ENCODE data around the gene PLVAP. TPM values are rescaled to one million over a fixed set of nuclear protein-coding genes. Genes with fewer than 3 reads are reported as not detected.

PLVAP gene
- polyA plus RNA-seq, 1 donor (not counting 4 experiments of a cell fraction or from before 2014, with no cell fraction given) = not detected

DNA sequence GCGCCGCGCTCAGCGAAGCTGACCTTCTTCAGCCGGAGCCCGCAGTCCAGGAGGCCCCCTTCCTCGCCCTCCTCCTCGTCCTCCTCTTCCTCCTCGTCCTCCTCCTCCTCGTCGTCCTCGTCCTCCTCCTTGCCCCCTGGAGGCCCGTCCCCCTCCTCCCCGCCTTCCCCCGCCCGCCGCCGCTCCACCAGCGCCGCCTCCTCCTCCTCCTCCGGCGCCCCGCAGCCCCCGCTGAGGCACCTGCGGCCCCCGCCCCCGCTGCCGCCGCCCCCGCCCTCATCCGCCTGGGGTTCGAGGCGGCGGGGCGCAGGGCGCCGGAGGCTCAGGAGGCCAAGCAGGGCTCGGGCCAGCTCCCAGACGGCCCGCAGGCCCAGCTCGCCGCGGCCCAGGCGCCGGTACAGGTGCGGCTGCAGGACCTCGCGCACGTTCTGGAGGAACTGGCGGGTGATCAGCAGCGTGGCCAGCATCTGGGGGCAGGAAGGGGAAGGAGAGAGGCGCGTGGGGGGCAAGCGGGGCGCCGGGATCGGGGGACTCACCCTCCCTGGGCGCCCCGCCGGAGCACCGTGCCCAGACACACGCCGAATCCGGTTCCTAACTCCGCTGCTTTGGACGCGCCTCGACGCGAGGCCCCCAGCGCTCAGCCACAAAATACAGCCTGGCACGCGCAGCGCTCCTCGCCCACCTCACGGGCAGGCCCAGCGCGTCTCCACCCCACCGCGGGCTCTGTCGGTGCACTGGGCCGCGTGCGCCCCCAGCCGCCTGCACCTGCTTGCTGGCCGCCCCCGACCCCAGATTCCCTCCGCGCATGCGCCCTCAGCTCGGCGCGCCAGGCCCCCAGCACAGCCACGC is 48.4 kb downstream of the PLVAP start:
- dilution Hi-C loops (cut with MboI; ENCODE audit: extremely low pct_ligation_motif_present, low sequenced_read_pairs) = no loop called here
- Histone ChIP-seq H3K9me1 (ENCODE audit: control insufficient read depth, extremely low read depth, insufficient read depth, low read length) (no peaks in the 10 kb centered on the region), H4K20me1 (ENCODE audit: control insufficient read depth, extremely low read depth, insufficient read depth, low read length) (no peaks in the 10 kb centered on the region), H3K27me3 (ENCODE audit: control insufficient read depth, extremely low read depth, insufficient read depth, low read length) (peaks cover 25% of the 10 kb centered on the region), H3K4me3 (ENCODE audit: control insufficient read depth in 2 of 3, extremely low read depth in 1 of 3, insufficient read depth in 2 of 3, low read depth in 1 of 3, low read length in 3 of 3) (peak overlapping the region; percentile 22 to 59 (median 58)), H3K27ac (ENCODE audit: control insufficient read depth, insufficient read depth, low read length) (no peak overlapping the region), H3K79me2 (ENCODE audit: control insufficient read depth, insufficient read depth, low read length) (no peaks in the 10 kb centered on the region), H3K4me2 (ENCODE audit: control insufficient read depth, extremely low read depth, insufficient read depth, low read depth, low read length) (peak overlapping the region; percentile 74), H2AFZ (ENCODE audit: control insufficient read depth, low read length) (peak overlapping the region; percentile 36), H3K9ac (ENCODE audit: control insufficient read depth, extremely low read depth, insufficient read depth, low read length) (peak overlapping the region; percentile 52), H3K9me3 (ENCODE audit: control insufficient read depth, low read depth, low read length) (no peaks in the 10 kb centered on the region), H3K36me3 (ENCODE audit: control insufficient read depth in 2 of 2, extremely low read depth in 1 of 2, insufficient read depth in 2 of 2, low read length in 2 of 2) (no peaks in the 10 kb centered on the region), H3K4me1 (ENCODE audit: control insufficient read depth, extremely low read depth, insufficient read depth, low read length) (peaks cover 15% of the 10 kb centered on the region)
- TF ChIP-seq CTCF (optimal IDR thresholded peaks at IDR 0.05 in 1 of 3, IDR thresholded peaks at IDR 0.05 in 1 of 3, conservative IDR thresholded peaks at IDR 0.05 in 1 of 3; ENCODE audit: extremely low read depth in 1 of 3, insufficient read depth in 2 of 3, low read length in 3 of 3) (peak in 1 of 3 experiments; percentile 4), EZH2 (IDR thresholded peaks at IDR 0.05; ENCODE audit: low read length) (no peak)
- DNase-seq (ENCODE audit: low read depth, low spot score) (no peak), FAIRE-seq (no peak)

GRCh38 chr19:17327654-17328516 is 49.3 kb downstream of the PLVAP start:
- Histone ChIP-seq H3K27ac (ENCODE audit: control insufficient read depth, insufficient read depth, low read length) (no peak overlapping the region), H3K9me1 (ENCODE audit: control insufficient read depth, extremely low read depth, insufficient read depth, low read length) (no peaks in the 10 kb centered on the region), H3K27me3 (ENCODE audit: control insufficient read depth, extremely low read depth, insufficient read depth, low read length) (peaks cover 25% of the 10 kb centered on the region), H3K4me1 (ENCODE audit: control insufficient read depth, extremely low read depth, insufficient read depth, low read length) (peaks cover 13% of the 10 kb centered on the region), H3K36me3 (ENCODE audit: control insufficient read depth in 2 of 2, extremely low read depth in 1 of 2, insufficient read depth in 2 of 2, low read length in 2 of 2) (peaks cover 0 to under 1% of the 10 kb centered on the region in 2 experiments), H3K9me3 (ENCODE audit: control insufficient read depth, low read depth, low read length) (no peaks in the 10 kb centered on the region), H2AFZ (ENCODE audit: control insufficient read depth, low read length) (peak overlapping the region; percentile 91), H3K4me3 (ENCODE audit: control insufficient read depth in 2 of 3, extremely low read depth in 1 of 3, insufficient read depth in 2 of 3, low read depth in 1 of 3, low read length in 3 of 3) (peak overlapping the region; percentile 22 to 59 (median 58)), H3K79me2 (ENCODE audit: control insufficient read depth, insufficient read depth, low read length) (no peaks in the 10 kb centered on the region), H3K4me2 (ENCODE audit: control insufficient read depth, extremely low read depth, insufficient read depth, low read depth, low read length) (peak overlapping the region; percentile 74), H4K20me1 (ENCODE audit: control insufficient read depth, extremely low read depth, insufficient read depth, low read length) (no peaks in the 10 kb centered on the region), H3K9ac (ENCODE audit: control insufficient read depth, extremely low read depth, insufficient read depth, low read length) (peak overlapping the region; percentile 52)
- dilution Hi-C loops (cut with MboI; ENCODE audit: extremely low pct_ligation_motif_present, low sequenced_read_pairs) = no loop called here
- no peak for TF ChIP-seq EZH2 (IDR thresholded peaks at IDR 0.05; ENCODE audit: low read length)
- peak; percentile 75 to 96 (median 81) for TF ChIP-seq CTCF (optimal IDR thresholded peaks at IDR 0.05 in 1 of 3, IDR thresholded peaks at IDR 0.05 in 1 of 3, conservative IDR thresholded peaks at IDR 0.05 in 1 of 3; ENCODE audit: extremely low read depth in 1 of 3, insufficient read depth in 2 of 3, low read length in 3 of 3)
- DNase-seq (ENCODE audit: low read depth, low spot score) (no peak), FAIRE-seq (peak; percentile 93)

All from keratinocyte (primary cell).